HepG2 (cell line): ENCODE results near the gene WDR89. TPM values are rescaled to one million over a fixed set of nuclear protein-coding genes. Genes with fewer than 3 reads are reported as not detected.

Experiments used
- ATAD3A ChIP-seq: sonication (generic); formaldehyde crosslinking; IDR thresholded peaks from 2 replicates; pipeline ENCODE4 v1.4.0; 2020; ENCODE audit warnings: missing genetic modification reagents
- EEA1 ChIP-seq: sonication (generic); formaldehyde crosslinking; IDR thresholded peaks from 2 replicates; pipeline ENCODE4 v1.5.1; 2020; ENCODE audit warnings: mild to moderate bottlenecking, missing genetic modification reagents, borderline replicate concordance
- GATA4 ChIP-seq: sonication (generic); IDR thresholded peaks from 2 replicates; pipeline ENCODE4 v1.6.1; 2016; ENCODE audit warnings: antibody characterized with exemption, low read depth, borderline replicate concordance
- KLF15 ChIP-seq: sonication (generic); formaldehyde crosslinking; IDR thresholded peaks from 2 replicates; pipeline ENCODE4 v1.8.1; 2023; ENCODE audit warnings: borderline replicate concordance, mild to moderate bottlenecking, inconsistent platforms, missing genetic modification reagents, mixed read lengths
- MED1 ChIP-seq: sonication (generic); formaldehyde crosslinking; IDR thresholded peaks from 2 replicates; pipeline ENCODE4 v1.4.0; 2020; ENCODE audit warnings: missing genetic modification reagents
- MTF1 ChIP-seq: sonication (generic); formaldehyde crosslinking; IDR thresholded peaks from 2 replicates; pipeline ENCODE4 v1.5.0; 2020; ENCODE audit warnings: missing genetic modification reagents
- SP5 ChIP-seq: IDR thresholded peaks from 2 replicates; pipeline ENCODE4 v1.6.1; 2016; ENCODE audit warnings: low read depth, borderline replicate concordance
- ZNF414 ChIP-seq: sonication (generic); formaldehyde crosslinking; IDR thresholded peaks from 2 replicates; pipeline ENCODE4 v1.5.0; 2020; ENCODE audit warnings: missing genetic modification reagents
- ZNF660 ChIP-seq: sonication (generic); formaldehyde crosslinking; IDR thresholded peaks from 2 replicates; pipeline ENCODE4 v1.5.1; 2020; ENCODE audit warnings: mild to moderate bottlenecking, low read depth, missing genetic modification reagents, borderline replicate concordance
- ZSCAN5A ChIP-seq: sonication (generic); formaldehyde crosslinking; IDR thresholded peaks from 2 replicates; pipeline ENCODE4 v1.8.0; 2022; ENCODE audit warnings: mild to moderate bottlenecking, missing genetic modification reagents, borderline replicate concordance
- polyA plus RNA-seq, 8 experiments: library from polyadenylated mRNA; depleted of rRNA in 3 of 8; stranded (reverse) in 7 of 8; unstranded in 1 of 8; fragments of >200 nt; fragmentation: Illumina TruSeq in 4 of 8; extraction: Trizol in 4 of 8; gene quantifications; 2 replicates each; pipeline versions ENCODE4 v1.2.1 to v1.2.3, GENCODE V29; 2011 to 2016; ENCODE audit warnings: low read depth in 4 of 8, missing spikeins in 1 of 8, mixed read lengths in 1 of 8; ENCODE audit not compliant: insufficient read depth in 1 of 8
- total RNA-seq, 5 experiments: library from RNA; depleted of rRNA; stranded (reverse); fragments of >200 nt; fragmentation: Illumina TruSeq; extraction: Trizol; gene quantifications; 2 replicates each; pipeline ENCODE4 v1.2.3, GENCODE V29; 2016; ENCODE audit warnings: low read depth in 1 of 5
- TF ChIP-seq, protein P1 (sequence below): IDR thresholded peaks from 2 replicates; pipeline ENCODE4 v1.6.1; 2016; ENCODE audit warnings: low read depth, borderline replicate concordance
- TF ChIP-seq, protein P2 (sequence below): sonication (generic); formaldehyde crosslinking; IDR thresholded peaks from 2 replicates; pipeline ENCODE4 v1.4.0; 2020; ENCODE audit warnings: missing genetic modification reagents; ENCODE audit errors: not compliant biosample characterization
- TF ChIP-seq, protein P3 (sequence below): sonication (generic); formaldehyde crosslinking; IDR thresholded peaks from 2 replicates; pipeline ENCODE4 v1.4.0; 2020; ENCODE audit warnings: missing genetic modification reagents

Gene WDR89
- total and polyA plus RNA-seq, 2 of the 13 experiments (the other 11 are each of a cell fraction or from before 2014, with no cell fraction given) = 5.2 to 20.1 TPM

DNA sequence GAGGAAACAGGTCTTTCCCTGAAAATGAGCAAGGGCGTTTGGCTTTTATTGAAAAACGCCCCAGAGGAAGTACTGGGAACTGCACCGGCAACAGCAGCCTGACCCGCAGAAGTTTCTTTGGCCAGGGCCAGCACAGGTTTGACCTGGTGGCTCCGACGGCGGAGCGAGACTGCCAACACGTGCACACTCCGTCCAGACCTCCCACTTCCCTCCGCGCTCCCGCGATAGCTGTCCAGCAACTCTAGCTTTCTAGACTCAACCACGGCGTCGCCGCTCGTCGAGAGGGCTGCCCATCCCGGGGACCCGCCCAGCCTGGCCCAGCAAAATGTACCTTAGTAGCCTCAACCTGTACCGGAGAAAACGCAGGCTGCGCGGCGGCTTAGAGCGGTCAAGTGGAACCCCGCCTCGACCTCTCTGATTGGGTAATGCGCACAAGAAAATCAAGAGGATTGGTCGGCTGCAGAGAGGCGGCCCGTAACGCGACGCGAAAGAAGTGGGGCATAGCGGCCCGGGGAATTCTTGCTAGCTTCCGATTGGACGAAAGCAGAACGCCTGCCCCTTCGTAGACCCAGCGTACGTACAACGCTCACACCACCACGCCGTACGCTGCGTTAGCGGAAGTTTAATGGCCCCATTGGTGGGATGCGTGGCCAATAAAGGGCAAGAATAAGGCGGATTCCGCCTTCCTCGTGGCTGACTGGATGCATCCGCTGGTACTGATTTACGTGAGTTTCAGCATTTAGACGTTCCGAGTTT, at the start of gene WDR89 (continued):
- TF ChIP-seq, protein P1, sequence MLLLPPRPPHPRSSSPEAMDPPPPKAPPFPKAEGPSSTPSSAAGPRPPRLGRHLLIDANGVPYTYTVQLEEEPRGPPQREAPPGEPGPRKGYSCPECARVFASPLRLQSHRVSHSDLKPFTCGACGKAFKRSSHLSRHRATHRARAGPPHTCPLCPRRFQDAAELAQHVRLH (CRISPR knock-in tag) = peak; percentile 94; the same call in 1 of the 2 replicates
- TF ChIP-seq MED1 (peak; percentile 59), MTF1 (CRISPR knock-in tag) (peak; percentile 55; the same call in 1 of the 2 replicates), SP5 (CRISPR knock-in tag) (peak; percentile 30; the same call in 1 of the 2 replicates), ATAD3A (CRISPR knock-in tag) (no peak), ZNF660 (CRISPR knock-in tag) (no peak), GATA4 (peak; percentile 69; the same call in 1 of the 2 replicates), KLF15 (CRISPR knock-in tag) (peak; percentile 81; the same call in 1 of the 2 replicates), ZSCAN5A (no peak; the same call in 1 of the 2 replicates), ZNF414 (no peak; the same call in 1 of the 2 replicates), EEA1 (peak; percentile 79; the same call in 1 of the 2 replicates)
- TF ChIP-seq, protein P2, sequence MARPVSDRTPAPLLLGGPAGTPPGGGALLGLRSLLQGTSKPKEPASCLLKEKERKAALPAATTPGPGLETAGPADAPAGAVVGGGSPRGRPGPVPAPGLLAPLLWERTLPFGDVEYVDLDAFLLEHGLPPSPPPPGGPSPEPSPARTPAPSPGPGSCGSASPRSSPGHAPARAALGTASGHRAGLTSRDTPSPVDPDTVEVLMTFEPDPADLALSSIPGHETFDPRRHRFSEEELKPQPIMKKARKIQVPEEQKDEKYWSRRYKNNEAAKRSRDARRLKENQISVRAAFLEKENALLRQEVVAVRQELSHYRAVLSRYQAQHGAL (CRISPR knock-in tag) = peak; percentile 94
- TF ChIP-seq, protein P3, sequence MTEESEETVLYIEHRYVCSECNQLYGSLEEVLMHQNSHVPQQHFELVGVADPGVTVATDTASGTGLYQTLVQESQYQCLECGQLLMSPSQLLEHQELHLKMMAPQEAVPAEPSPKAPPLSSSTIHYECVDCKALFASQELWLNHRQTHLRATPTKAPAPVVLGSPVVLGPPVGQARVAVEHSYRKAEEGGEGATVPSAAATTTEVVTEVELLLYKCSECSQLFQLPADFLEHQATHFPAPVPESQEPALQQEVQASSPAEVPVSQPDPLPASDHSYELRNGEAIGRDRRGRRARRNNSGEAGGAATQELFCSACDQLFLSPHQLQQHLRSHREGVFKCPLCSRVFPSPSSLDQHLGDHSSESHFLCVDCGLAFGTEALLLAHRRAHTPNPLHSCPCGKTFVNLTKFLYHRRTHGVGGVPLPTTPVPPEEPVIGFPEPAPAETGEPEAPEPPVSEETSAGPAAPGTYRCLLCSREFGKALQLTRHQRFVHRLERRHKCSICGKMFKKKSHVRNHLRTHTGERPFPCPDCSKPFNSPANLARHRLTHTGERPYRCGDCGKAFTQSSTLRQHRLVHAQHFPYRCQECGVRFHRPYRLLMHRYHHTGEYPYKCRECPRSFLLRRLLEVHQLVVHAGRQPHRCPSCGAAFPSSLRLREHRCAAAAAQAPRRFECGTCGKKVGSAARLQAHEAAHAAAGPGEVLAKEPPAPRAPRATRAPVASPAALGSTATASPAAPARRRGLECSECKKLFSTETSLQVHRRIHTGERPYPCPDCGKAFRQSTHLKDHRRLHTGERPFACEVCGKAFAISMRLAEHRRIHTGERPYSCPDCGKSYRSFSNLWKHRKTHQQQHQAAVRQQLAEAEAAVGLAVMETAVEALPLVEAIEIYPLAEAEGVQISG (CRISPR knock-in tag) = peak; percentile 86
